HG03045 (cell line): ENCODE results near the gene SNCAIP.
"Not testable (repeated sequence)": the region's sequence is repeated elsewhere in the genome, so short reads cannot be mapped to it uniquely, and the experiment has no call there.

ENCODE experiments used
- ATAC-seq: cut with Tn5 transposase; IDR thresholded peaks from one replicate; pipeline ENCODE4 v1.9.1; 2021; ENCODE audit warnings: mild to moderate bottlenecking, moderate library complexity; ENCODE audit not compliant: unreplicated experiment

Gene SNCAIP

GRCh38 chr5:122458278-122458872 lies 146.3 kb downstream of the SNCAIP start:
- no peak for ATAC-seq

GRCh38 chr5:122462486-122462885 lies 150.4 kb downstream of the SNCAIP start:
- no peak for ATAC-seq

- ATAC-seq: no peak
Observed at GRCh38 chr5:122463221-122463620, 151.2 kb downstream of the SNCAIP start.

GRCh38 chr5:122464191-122464590 lies 152.2 kb downstream of the SNCAIP start:
- no peak for ATAC-seq

- no peak for ATAC-seq
Observed at GRCh38 chr5:122465031-122465577, 153.1 kb downstream of the SNCAIP start.

- no peak for ATAC-seq
Observed at GRCh38 chr5:122465994-122466393, 154.0 kb downstream of the SNCAIP start.

GRCh38 chr5:122468351-122469116 lies 156.5 kb downstream of the SNCAIP start:
- no peak for ATAC-seq

GRCh38 chr5:122469384-122469919 lies 157.4 kb downstream of the SNCAIP start:
- ATAC-seq: no peak

GRCh38 chr5:122470365-122470764 lies 158.3 kb downstream of the SNCAIP start:
- no peak for ATAC-seq

GRCh38 chr5:122471031-122471751 lies 159.2 kb downstream of the SNCAIP start:
- ATAC-seq: no peak

GRCh38 chr5:122471752-122472061 lies 159.7 kb downstream of the SNCAIP start:
- no peak for ATAC-seq

GRCh38 chr5:122473138-122473843 lies 161.3 kb downstream of the SNCAIP start:
- no peak for ATAC-seq

GRCh38 chr5:122473941-122474340 lies 161.9 kb downstream of the SNCAIP start:
- no peak for ATAC-seq

GRCh38 chr5:122478741-122479442 lies 166.9 kb downstream of the SNCAIP start:
- no peak for ATAC-seq

GRCh38 chr5:122480146-122480545 lies 168.1 kb downstream of the SNCAIP start:
- ATAC-seq: no peak

GRCh38 chr5:122484103-122484502 lies 172.1 kb downstream of the SNCAIP start:
- ATAC-seq: no peak

GRCh38 chr5:122485226-122485625 lies 173.2 kb downstream of the SNCAIP start:
- ATAC-seq: no peak

GRCh38 chr5:122486616-122487015 lies 174.6 kb downstream of the SNCAIP start:
- not testable (repeated sequence) for ATAC-seq

GRCh38 chr5:122490718-122491117 lies 178.7 kb downstream of the SNCAIP start:
- no peak for ATAC-seq

GRCh38 chr5:122492675-122493074 lies 180.6 kb downstream of the SNCAIP start:
- ATAC-seq: no peak
